Measurements from ENCODE around the gene ASAH2. TPM values are rescaled to one million over a fixed set of nuclear protein-coding genes. Genes with fewer than 3 reads are reported as not detected.

Gene ASAH2
- total and polyA plus RNA-seq, 2 of the 8 experiments (the other 6 are each of a cell fraction or from before 2014, with no cell fraction given), result 1.2 to 3.1 TPM

DNA sequence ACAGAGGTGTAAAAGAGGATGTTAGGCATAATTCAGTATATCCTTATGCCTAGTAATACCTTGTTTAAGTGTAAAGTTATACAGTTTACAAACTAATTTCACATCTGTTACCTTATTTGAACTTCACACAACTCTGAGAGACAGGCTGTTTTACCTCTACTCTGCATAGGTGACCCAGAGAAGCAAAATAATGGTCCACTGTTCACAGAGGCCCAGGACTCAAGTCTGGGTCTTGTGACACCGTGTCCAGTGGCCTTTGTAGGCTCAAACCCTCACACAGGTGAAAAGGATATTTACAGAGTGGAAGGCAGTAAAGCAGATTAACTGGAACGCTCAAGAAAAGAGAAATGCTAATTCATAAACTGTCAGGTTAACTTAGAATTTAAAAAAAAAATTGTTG lies 32.1 kb downstream of the ASAH2 start:
- no peaks in the 10 kb centered on the region for H3K79me1 ChIP-seq (ENCODE audit: low read depth, low read length)
- FAIRE-seq, result no peak
- H4K5ac ChIP-seq (ENCODE audit: insufficient read length, low read depth, low read length), result no peak overlapping the region
- H2AFZ ChIP-seq (ENCODE audit: low read length), result peak overlapping the region; percentile 1; the same call in 1 of the 2 replicates
- H2BK15ac ChIP-seq (ENCODE audit: low read length), result no peak overlapping the region
- H4K8ac ChIP-seq (ENCODE audit: extremely low read depth, insufficient read depth, low read length), result no peak overlapping the region
- no peak overlapping the region for H4K91ac ChIP-seq (replicated peaks; ENCODE audit: insufficient read length, low read length)
- no peak overlapping the region for H3K14ac ChIP-seq (ENCODE audit: insufficient read length)
- H3K36me3 ChIP-seq (ENCODE audit: control insufficient read depth in 2 of 4, insufficient read depth in 4 of 4, low read length in 3 of 4), result no peaks in the 10 kb centered on the region
- no peak overlapping the region for H2BK5ac ChIP-seq (ENCODE audit: low read depth, low read length)
- no peak overlapping the region for H3K23ac ChIP-seq (ENCODE audit: insufficient read length)
- H3K4me3 ChIP-seq (ENCODE audit: extremely low read depth in 1 of 4, insufficient read depth in 2 of 4, low read depth in 3 of 4, low read length in 4 of 4), result no peak overlapping the region
- H4K20me1 ChIP-seq (replicated peaks in 1 of 2; ENCODE audit: control insufficient read depth in 1 of 2, insufficient read depth in 2 of 2, low read length in 2 of 2), result no peaks in the 10 kb centered on the region
- H3K23me2 ChIP-seq (ENCODE audit: low read depth, low read length), result no peaks in the 10 kb centered on the region
- no peaks in the 10 kb centered on the region for H3K9me3 ChIP-seq (ENCODE audit: insufficient read depth in 2 of 2, low read depth in 1 of 2, low read length in 1 of 2)
- H3K18ac ChIP-seq (ENCODE audit: extremely low read depth, low read length), result no peak overlapping the region
- no peak overlapping the region for H2BK120ac ChIP-seq (replicated peaks; ENCODE audit: low read depth, low read length)
- H3K27ac ChIP-seq (ENCODE audit: low read depth, low read length), result no peak overlapping the region
- ChIA-PET CTCF (ENCODE audit: partially characterized antibody) (no interaction called here), POLR2A (ENCODE audit: partially characterized antibody) (no interaction called here)
- no peak overlapping the region for H3K9ac ChIP-seq (replicated peaks in 1 of 4; ENCODE audit: extremely low read depth in 1 of 4, low read depth in 3 of 4, low read length in 3 of 4)
- no peak for DNase-seq (ENCODE audit: low read depth in 1 of 2, low spot score in 2 of 2)
- H2AK5ac ChIP-seq (ENCODE audit: low read depth, low read length), result no peak overlapping the region
- no peak overlapping the region for H2BK20ac ChIP-seq (ENCODE audit: low read length)
- H3K79me2 ChIP-seq (ENCODE audit: control insufficient read depth in 1 of 2, insufficient read depth in 2 of 2, low read length in 2 of 2), result no peaks in the 10 kb centered on the region
- peaks cover 0 to 5% (median under 1%) of the 10 kb centered on the region in 4 experiments; a peak in 3 of 7 replicates for H3K4me1 ChIP-seq (replicated peaks in 1 of 4; ENCODE audit: control insufficient read depth in 3 of 4, insufficient read depth in 4 of 4, low read length in 3 of 4)
- no peaks in the 10 kb centered on the region for H3K27me3 ChIP-seq (replicated peaks in 1 of 4; ENCODE audit: control insufficient read depth in 3 of 4, extremely low read depth in 1 of 4, insufficient read depth in 3 of 4, low read length in 3 of 4)
- H3K4me2 ChIP-seq (ENCODE audit: insufficient read depth in 1 of 2, low read depth in 2 of 2, low read length in 2 of 2), result no peak overlapping the region
- no peak for TF ChIP-seq ZNF274 (IDR thresholded peaks at IDR 0.05; ENCODE audit: borderline replicate concordance, extremely low read depth, low read length)
- no peak for TF ChIP-seq CBX8 (IDR thresholded peaks at IDR 0.05; ENCODE audit: borderline replicate concordance, low read depth, low read length)
- no peak for TF ChIP-seq BCL11A (IDR thresholded peaks at IDR 0.05; ENCODE audit: low read depth in 2 of 2, low read length in 2 of 2)
- no peak for TF ChIP-seq CTBP2 (IDR thresholded peaks at IDR 0.05; ENCODE audit: borderline replicate concordance, insufficient read depth, insufficient read length, low read length)
- no peak for TF ChIP-seq RFX5 (IDR thresholded peaks at IDR 0.05; ENCODE audit: borderline replicate concordance, low read depth, low read length)
- TF ChIP-seq JUND (IDR thresholded peaks at IDR 0.05; ENCODE audit: low read length), result no peak
- no peak for TF ChIP-seq EGR1 (IDR thresholded peaks at IDR 0.05; ENCODE audit: borderline replicate concordance, low read depth, low read length)
- no peak for TF ChIP-seq BACH1 (IDR thresholded peaks at IDR 0.05; ENCODE audit: low read length)
- WGBS, 2 experiments (ENCODE audit: extremely low coverage in 1 of 2, insufficient coverage in 1 of 2, insufficient read length in 1 of 2, insufficient replicate concordance in 2 of 2, low coverage in 1 of 2, low lambda C conversion rate in 2 of 2, missing lambda C conversion rate in 1 of 2), result 93% methylated on average over 2 of the region's 2 CpGs; no CpG with 5 or more reads in 1 of the 2 experiments
- no peak overlapping the region for H3K56ac ChIP-seq (replicated peaks; ENCODE audit: insufficient read length, low read depth, low read length)
- H3K4ac ChIP-seq (replicated peaks; ENCODE audit: insufficient read length, low read depth, low read length), result no peak overlapping the region
- H2BK12ac ChIP-seq (ENCODE audit: low read depth, low read length), result no peak overlapping the region
